Coronary artery (tissue), 2 donors: ENCODE data around the gene MT1F.

Experiments used
- DNase-seq: peaks from one replicate; pipeline ENCODE4 v3.0.0-alpha.2; 2017; ENCODE audit warnings: low spot score
- H3K27ac ChIP-seq, 2 donors: fragments of 200-600 bp; sonication (generic); one replicate each; pipeline ENCODE4 v1.5.1; 2016 to 2019
- H3K4me3 ChIP-seq: fragments of 200-600 bp; sonication (generic); 2 replicates; pipeline ENCODE4 v1.5.1; 2016; ENCODE audit warnings: mild to moderate bottlenecking, moderate library complexity
- CTCF ChIP-seq: fragments of 200-600 bp; sonication (generic); IDR thresholded peaks from one replicate; pipeline ENCODE4 v1.5.1; 2019; ENCODE audit warnings: antibody characterized with exemption

Gene MT1F

GRCh38 chr16:56611281-56611833 lies 46.4 kb upstream of the MT1F start:
- H3K27ac ChIP-seq: peak overlapping the region; percentile 91 to 93
- H3K4me3 ChIP-seq: peak overlapping the region; percentile 82
- DNase-seq: peak; percentile 94
- no peak for TF ChIP-seq CTCF

GRCh38 chr16:56613706-56614105 lies 44.1 kb upstream of the MT1F start:
- Histone ChIP-seq H3K4me3 (no peak overlapping the region), H3K27ac (no peak overlapping the region)
- no peak for DNase-seq
- TF ChIP-seq CTCF: no peak

- no peak for TF ChIP-seq CTCF
- no peak overlapping the region for H3K4me3 ChIP-seq
- no peak overlapping the region for H3K27ac ChIP-seq
- DNase-seq: no peak
Observed at GRCh38 chr16:56614549-56614991, 43.2 kb upstream of the MT1F start.

- no peak for DNase-seq
- TF ChIP-seq CTCF: no peak
- Histone ChIP-seq H3K4me3 (no peak overlapping the region), H3K27ac (no peak overlapping the region)
Observed at GRCh38 chr16:56615353-56615752, 42.4 kb upstream of the MT1F start.

GRCh38 chr16:56616608-56617211 lies 41.0 kb upstream of the MT1F start:
- no peak for TF ChIP-seq CTCF
- peak; percentile 66 for DNase-seq
- Histone ChIP-seq H3K4me3 (peak overlapping the region; percentile 70), H3K27ac (peak overlapping the region; percentile 66 to 70)

GRCh38 chr16:56617212-56618085 lies 40.3 kb upstream of the MT1F start:
- peak; percentile 86 for DNase-seq
- TF ChIP-seq CTCF: no peak
- H3K4me3 ChIP-seq: peak overlapping the region; percentile 70
- H3K27ac ChIP-seq: peak overlapping the region; percentile 66 to 70
